AG09309 (cell line): ENCODE measurements around the gene MAML2.

Experiments
- DNase-seq: peaks from one replicate; pipeline ENCODE4 v3.0.0-alpha.2; 2010; ENCODE audit warnings: low read depth
- H3K4me3 ChIP-seq: 2 replicates; pipeline ENCODE4 v1.5.1; 2011; ENCODE audit warnings: mild to moderate bottlenecking, low read depth, low read length, moderate library complexity; ENCODE audit not compliant: control insufficient read depth
- TF ChIP-seq, protein P1 (sequence below): IDR thresholded peaks from 2 replicates; pipeline ENCODE4 v1.5.1; 2011; ENCODE audit warnings: mild to moderate bottlenecking, low read depth, low read length, inconsistent platforms; ENCODE audit not compliant: insufficient read depth, control insufficient read depth; ENCODE audit errors: missing control alignments

Gene MAML2

DNA sequence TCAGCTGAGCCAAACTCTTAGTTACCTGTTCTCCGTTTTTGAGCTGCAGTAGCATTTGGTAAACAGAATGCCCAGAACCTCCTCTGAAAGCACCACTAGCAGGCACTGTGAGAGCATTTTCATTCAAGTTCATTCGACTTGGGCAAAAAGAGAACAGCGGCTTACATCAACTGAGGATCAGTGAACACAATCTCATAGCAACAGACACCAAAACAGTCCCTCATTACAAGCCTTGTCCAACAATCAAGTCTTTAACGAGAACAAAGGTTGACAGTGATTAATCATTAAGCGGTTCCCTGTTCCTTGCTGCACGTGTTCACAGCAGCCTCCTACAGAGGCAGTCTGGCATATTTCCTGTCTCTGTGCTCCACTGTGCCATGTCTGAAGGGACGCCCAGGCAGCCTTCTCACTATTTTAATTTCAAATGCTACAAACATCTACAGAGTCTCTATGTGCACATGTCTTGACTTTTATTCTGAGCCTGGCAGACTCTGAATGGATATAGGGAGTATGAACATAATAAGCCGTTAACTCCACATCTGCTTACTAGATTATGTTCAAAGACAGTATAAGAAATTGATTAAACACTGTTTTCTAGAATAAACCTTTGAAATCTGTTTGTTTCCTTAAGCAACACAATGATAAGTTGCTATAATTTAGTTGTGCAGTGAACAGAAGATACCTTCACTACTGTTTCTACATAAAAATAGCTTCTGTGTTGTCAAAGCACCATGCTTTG, 330.7 kb downstream of the MAML2 start:
- TF ChIP-seq, protein P1, sequence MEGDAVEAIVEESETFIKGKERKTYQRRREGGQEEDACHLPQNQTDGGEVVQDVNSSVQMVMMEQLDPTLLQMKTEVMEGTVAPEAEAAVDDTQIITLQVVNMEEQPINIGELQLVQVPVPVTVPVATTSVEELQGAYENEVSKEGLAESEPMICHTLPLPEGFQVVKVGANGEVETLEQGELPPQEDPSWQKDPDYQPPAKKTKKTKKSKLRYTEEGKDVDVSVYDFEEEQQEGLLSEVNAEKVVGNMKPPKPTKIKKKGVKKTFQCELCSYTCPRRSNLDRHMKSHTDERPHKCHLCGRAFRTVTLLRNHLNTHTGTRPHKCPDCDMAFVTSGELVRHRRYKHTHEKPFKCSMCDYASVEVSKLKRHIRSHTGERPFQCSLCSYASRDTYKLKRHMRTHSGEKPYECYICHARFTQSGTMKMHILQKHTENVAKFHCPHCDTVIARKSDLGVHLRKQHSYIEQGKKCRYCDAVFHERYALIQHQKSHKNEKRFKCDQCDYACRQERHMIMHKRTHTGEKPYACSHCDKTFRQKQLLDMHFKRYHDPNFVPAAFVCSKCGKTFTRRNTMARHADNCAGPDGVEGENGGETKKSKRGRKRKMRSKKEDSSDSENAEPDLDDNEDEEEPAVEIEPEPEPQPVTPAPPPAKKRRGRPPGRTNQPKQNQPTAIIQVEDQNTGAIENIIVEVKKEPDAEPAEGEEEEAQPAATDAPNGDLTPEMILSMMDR: peak; percentile 82

GRCh38 chr11:96010683-96011082, 332.3 kb downstream of the MAML2 start:
- no peak overlapping the region for H3K4me3 ChIP-seq
- no peak for DNase-seq
- TF ChIP-seq, protein P1: no peak

More for the DNA sequence above, 330.7 kb downstream of the MAML2 start:
- peak; percentile 47 for DNase-seq
- no peak overlapping the region for H3K4me3 ChIP-seq

- no peak overlapping the region for H3K4me3 ChIP-seq
- TF ChIP-seq, protein P1: no peak
- no peak for DNase-seq
Measured at GRCh38 chr11:96008161-96008720, 334.8 kb downstream of the MAML2 start.

GRCh38 chr11:96006037-96006436, 337.0 kb downstream of the MAML2 start:
- DNase-seq: no peak
- TF ChIP-seq, protein P1: no peak

GRCh38 chr11:96004862-96005261, 338.1 kb downstream of the MAML2 start:
- no peak for DNase-seq
- H3K4me3 ChIP-seq: no peak overlapping the region
- TF ChIP-seq, protein P1: no peak

More at GRCh38 chr11:96006037-96006436, 337.0 kb downstream of the MAML2 start:
- H3K4me3 ChIP-seq: no peak overlapping the region

GRCh38 chr11:96002754-96003290, 340.2 kb downstream of the MAML2 start:
- H3K4me3 ChIP-seq: no peak overlapping the region
- no peak for DNase-seq
- TF ChIP-seq, protein P1: no peak
